HPDE6-E6E7 (cell line): ENCODE data around the gene SNCB.
"Not testable (repeated sequence)": the region's sequence is repeated elsewhere in the genome, so short reads cannot be mapped to it uniquely, and the experiment has no call there.

Source experiments
- DNase-seq: peaks from one replicate; pipeline ENCODE4 v3.0.0; 2011; ENCODE audit warnings: missing footprints; ENCODE audit errors: extremely low spot score

The SNCB gene

GRCh38 chr5:176597417-176598389, 32.6 kb downstream of the SNCB start:
- DNase-seq, result no peak

GRCh38 chr5:176596689-176597416, 33.5 kb downstream of the SNCB start:
- DNase-seq, result no peak

GRCh38 chr5:176596069-176596644, 34.2 kb downstream of the SNCB start:
- no peak for DNase-seq

- DNase-seq, result no peak
Measured at GRCh38 chr5:176595386-176595943, 34.9 kb downstream of the SNCB start.

GRCh38 chr5:176594554-176594953, 35.8 kb downstream of the SNCB start:
- no peak for DNase-seq

GRCh38 chr5:176593273-176593869, 37.0 kb downstream of the SNCB start:
- DNase-seq, result no peak

- DNase-seq, result no peak
Measured at GRCh38 chr5:176592573-176592972, 37.8 kb downstream of the SNCB start.

- not testable (repeated sequence) for DNase-seq
Measured at GRCh38 chr5:176591667-176592066, 38.7 kb downstream of the SNCB start.

- DNase-seq, result peak; percentile 27
Measured at GRCh38 chr5:176590035-176590717, 40.2 kb downstream of the SNCB start.

GRCh38 chr5:176589039-176589769, 41.1 kb downstream of the SNCB start:
- no peak for DNase-seq

GRCh38 chr5:176588297-176588696, 42.0 kb downstream of the SNCB start:
- no peak for DNase-seq

- no peak for DNase-seq
Measured at GRCh38 chr5:176587398-176587797, 42.9 kb downstream of the SNCB start.

- DNase-seq, result no peak
Measured at GRCh38 chr5:176583076-176583475, 47.3 kb downstream of the SNCB start.

GRCh38 chr5:176581361-176581760, 49.0 kb downstream of the SNCB start:
- DNase-seq, result no peak

GRCh38 chr5:176579323-176579722, 51.0 kb downstream of the SNCB start:
- DNase-seq, result no peak

- DNase-seq, result peak; percentile 95
Measured at GRCh38 chr5:176578391-176578808, 51.9 kb downstream of the SNCB start.

GRCh38 chr5:176577312-176578176, 52.8 kb downstream of the SNCB start:
- no peak for DNase-seq

- no peak for DNase-seq
Measured at GRCh38 chr5:176575488-176576422, 54.6 kb downstream of the SNCB start.
